Keratinocyte (primary cell): Measurements from ENCODE around the gene FIGN. TPM values are rescaled to one million over a fixed set of nuclear protein-coding genes. Genes with fewer than 3 reads are reported as not detected.

Source experiments
- DNase-seq: peaks from one replicate; pipeline ENCODE4 v3.0.0-alpha.2; 2011; ENCODE audit warnings: low read depth, missing footprints, low spot score
- FAIRE-seq: peaks from 2 replicates; lab custom pipeline; 2011; peaks lifted over from hg19 to GRCh38; lab: Jason Lieb, UNC
- H2AFZ ChIP-seq: 2 replicates; pipeline ENCODE4 v1.6.0; 2012; ENCODE audit warnings: low read length, control low read depth, inconsistent platforms; ENCODE audit not compliant: control insufficient read depth
- H3K27ac ChIP-seq: 2 replicates; pipeline ENCODE4 v1.5.1; 2011; ENCODE audit warnings: low read length; ENCODE audit not compliant: control insufficient read depth, insufficient read depth
- H3K27me3 ChIP-seq: 3 replicates; pipeline ENCODE4 v1.6.0; 2011; ENCODE audit warnings: low read length; ENCODE audit not compliant: control insufficient read depth, insufficient read depth; ENCODE audit errors: extremely low read depth
- H3K36me3 ChIP-seq, 2 experiments: 2 replicates in 1 of 2; 3 replicates in 1 of 2; pipeline ENCODE4 v1.5.1; 2011; ENCODE audit warnings: low read length in 2 of 2, mild to moderate bottlenecking in 1 of 2; ENCODE audit not compliant: control insufficient read depth in 2 of 2, insufficient read depth in 2 of 2; ENCODE audit errors: extremely low read depth in 1 of 2
- H3K4me1 ChIP-seq: 3 replicates; pipeline ENCODE4 v1.5.1; 2011; ENCODE audit warnings: low read length; ENCODE audit not compliant: control insufficient read depth, insufficient read depth; ENCODE audit errors: extremely low read depth
- H3K4me2 ChIP-seq: 3 replicates; pipeline ENCODE4 v1.6.0; 2011; ENCODE audit warnings: low read depth, low read length; ENCODE audit not compliant: control insufficient read depth, insufficient read depth; ENCODE audit errors: extremely low read depth
- H3K4me3 ChIP-seq, 3 experiments: fragments of 200-600 bp in 1 of 3; sonication (generic) in 1 of 3; 2 replicates in 2 of 3; 3 replicates in 1 of 3; pipeline ENCODE4 v1.5.1; 2011 to 2016; ENCODE audit warnings: low read length in 3 of 3, mild to moderate bottlenecking in 3 of 3, control low read depth in 2 of 3, inconsistent platforms in 1 of 3, low read depth in 1 of 3, mixed read lengths in 1 of 3, mixed run types in 1 of 3, moderate library complexity in 1 of 3; ENCODE audit not compliant: control insufficient read depth in 2 of 3, insufficient read depth in 2 of 3; ENCODE audit errors: extremely low read depth in 1 of 3
- H3K79me2 ChIP-seq: 2 replicates; pipeline ENCODE4 v1.6.0; 2012; ENCODE audit warnings: low read length; ENCODE audit not compliant: control insufficient read depth, insufficient read depth
- H3K9ac ChIP-seq: 3 replicates; pipeline ENCODE4 v1.6.0; 2011; ENCODE audit warnings: low read length; ENCODE audit not compliant: control insufficient read depth, insufficient read depth; ENCODE audit errors: extremely low read depth
- H3K9me1 ChIP-seq: 3 replicates; pipeline ENCODE4 v1.6.0; 2011; ENCODE audit warnings: low read length; ENCODE audit not compliant: control insufficient read depth, insufficient read depth; ENCODE audit errors: extremely low read depth
- H3K9me3 ChIP-seq: 2 replicates; pipeline ENCODE4 v1.5.1; 2012; ENCODE audit warnings: low read depth, low read length; ENCODE audit not compliant: control insufficient read depth
- H4K20me1 ChIP-seq: 3 replicates; pipeline ENCODE4 v1.6.0; 2011; ENCODE audit warnings: low read length; ENCODE audit not compliant: control insufficient read depth, insufficient read depth; ENCODE audit errors: extremely low read depth
- CTCF ChIP-seq, 3 experiments: IDR thresholded peaks in 1 of 3; conservative IDR thresholded peaks in 1 of 3; optimal IDR thresholded peaks in 1 of 3; 2 replicates in 2 of 3; 3 replicates in 1 of 3; pipeline versions ENCODE3 to v1.5.1; 2011; ENCODE audit warnings: low read length in 3 of 3, mild to moderate bottlenecking in 3 of 3, moderate library complexity in 2 of 3, control low read depth in 1 of 3, inconsistent platforms in 1 of 3; ENCODE audit not compliant: insufficient read depth in 2 of 3; ENCODE audit errors: extremely low read depth in 1 of 3
- EZH2 ChIP-seq: IDR thresholded peaks from one replicate; pipeline ENCODE4 v1.6.1; 2012; ENCODE audit warnings: inconsistent platforms, mild to moderate bottlenecking, low read length, moderate library complexity
- dilution Hi-C: fragments of 300-500 bp; cut with MboI; formaldehyde crosslinking; loops from one replicate; pipeline ENCODE4 v1.7.0; 2020; ENCODE audit warnings: low sequenced_read_pairs; ENCODE audit not compliant: extremely low pct_ligation_motif_present
- polyA plus RNA-seq, 5 experiments: library from polyadenylated mRNA; depleted of rRNA in 3 of 5; stranded (reverse) in 3 of 5; stranded (forward) in 1 of 5; unstranded in 1 of 5; fragments of >200 nt; gene quantifications; 1 replicate in 1 of 5; 2 replicates in 3 of 5; 3 replicates in 1 of 5; pipeline versions ENCODE4 v1.2.1 to v1.2.3, GENCODE V29; 2011 to 2012; ENCODE audit warnings: missing spikeins in 2 of 5, low read depth in 1 of 5, low replicate concordance in 1 of 5

The FIGN gene
- polyA plus RNA-seq, 1 donor (not counting 4 experiments of a cell fraction or from before 2014, with no cell fraction given), result 2.9 TPM

GRCh38 chr2:163723881-163724280 lies 11.9 kb downstream of the FIGN start:
- no peak for FAIRE-seq

GRCh38 chr2:163723348-163723747 lies 12.5 kb downstream of the FIGN start:
- dilution Hi-C loops, result no loop called here
- no peak for TF ChIP-seq EZH2
- no peak for TF ChIP-seq CTCF (optimal IDR thresholded peaks at IDR 0.05 in 1 of 3, IDR thresholded peaks at IDR 0.05 in 1 of 3, conservative IDR thresholded peaks at IDR 0.05 in 1 of 3; ENCODE audit: extremely low read depth in 1 of 3, insufficient read depth in 2 of 3, low read length in 3 of 3)
- H3K9ac ChIP-seq, result no peak overlapping the region
- no peaks in the 10 kb centered on the region for H3K4me1 ChIP-seq
- no peaks in the 10 kb centered on the region for H3K36me3 ChIP-seq
- H4K20me1 ChIP-seq, result no peaks in the 10 kb centered on the region
- H3K4me3 ChIP-seq, result no peak overlapping the region
- no peaks in the 10 kb centered on the region for H3K27me3 ChIP-seq
- no peak overlapping the region for H3K4me2 ChIP-seq
- no peak for FAIRE-seq
- DNase-seq, result no peak
- H3K9me3 ChIP-seq, result no peaks in the 10 kb centered on the region
- H2AFZ ChIP-seq, result no peak overlapping the region
- H3K79me2 ChIP-seq, result no peaks in the 10 kb centered on the region
- no peaks in the 10 kb centered on the region for H3K9me1 ChIP-seq
- no peak overlapping the region for H3K27ac ChIP-seq

More at GRCh38 chr2:163723881-163724280, 11.9 kb downstream of the FIGN start:
- Histone ChIP-seq H3K27me3 (no peaks in the 10 kb centered on the region), H3K9ac (no peak overlapping the region), H3K9me3 (no peaks in the 10 kb centered on the region), H3K36me3 (no peaks in the 10 kb centered on the region), H3K79me2 (no peaks in the 10 kb centered on the region), H3K9me1 (no peaks in the 10 kb centered on the region), H2AFZ (no peak overlapping the region), H3K4me2 (no peak overlapping the region), H3K4me1 (no peaks in the 10 kb centered on the region), H4K20me1 (no peaks in the 10 kb centered on the region), H3K4me3 (no peak overlapping the region), H3K27ac (no peak overlapping the region)
- TF ChIP-seq CTCF (optimal IDR thresholded peaks at IDR 0.05 in 1 of 3, IDR thresholded peaks at IDR 0.05 in 1 of 3, conservative IDR thresholded peaks at IDR 0.05 in 1 of 3; ENCODE audit: extremely low read depth in 1 of 3, insufficient read depth in 2 of 3, low read length in 3 of 3) (no peak), EZH2 (no peak)
- no peak for DNase-seq
- dilution Hi-C loops, result no loop called here
